OCI-LY1 (cell line): ENCODE measurements around the gene NFX1.
"Not testable (repeated sequence)": the region's sequence is repeated elsewhere in the genome, so short reads cannot be mapped to it uniquely, and the experiment has no call there.

ENCODE experiments used
- H2AFZ ChIP-seq: fragments of 200-600 bp; sonication (generic), shearing (Covaris generic); 2 replicates; pipeline ENCODE4 v1.6.0; 2014; ENCODE audit warnings: antibody characterized with exemption, mild to moderate bottlenecking, low read length
- H3F3A ChIP-seq: fragments of 200-600 bp; sonication (generic), shearing (Covaris generic); 2 replicates; pipeline ENCODE4 v1.6.0; 2014; ENCODE audit warnings: mild to moderate bottlenecking, antibody characterized with exemption, low read length, moderate library complexity; ENCODE audit not compliant: insufficient read depth
- H3K27ac ChIP-seq: fragments of 200-600 bp; sonication (generic); 2 replicates; pipeline ENCODE4 v1.5.1; 2014; ENCODE audit warnings: low read length, mixed run types, mild to moderate bottlenecking, low read depth; ENCODE audit not compliant: poor library complexity, severe bottlenecking
- H3K27me3 ChIP-seq: fragments of 200-600 bp; sonication (generic); 2 replicates; pipeline ENCODE4 v1.6.0; 2014; ENCODE audit warnings: antibody characterized with exemption, mild to moderate bottlenecking, low read length, moderate library complexity; ENCODE audit not compliant: insufficient read depth
- H3K36me3 ChIP-seq: fragments of 200-600 bp; sonication (generic); 2 replicates; pipeline ENCODE4 v1.6.1; 2014; ENCODE audit warnings: mild to moderate bottlenecking, antibody characterized with exemption, low read length, moderate library complexity, mixed read lengths; ENCODE audit not compliant: insufficient read depth
- H3K4me1 ChIP-seq: fragments of 200-600 bp; sonication (generic); 2 replicates; pipeline ENCODE4 v1.5.1; 2014; ENCODE audit warnings: mild to moderate bottlenecking, low read length, moderate library complexity; ENCODE audit not compliant: insufficient read depth, severe bottlenecking
- H3K4me2 ChIP-seq: fragments of 200-600 bp; sonication (generic), shearing (Covaris generic); 2 replicates; pipeline ENCODE4 v1.6.1; 2014; ENCODE audit warnings: low read length
- H3K4me3 ChIP-seq: fragments of 200-600 bp; sonication (generic); 2 replicates; pipeline ENCODE4 v1.5.1; 2014; ENCODE audit warnings: low read length, low read depth, mild to moderate bottlenecking, mixed read lengths; ENCODE audit not compliant: poor library complexity, severe bottlenecking
- H3K79me2 ChIP-seq: fragments of 200-600 bp; shearing (Covaris generic); 2 replicates; pipeline ENCODE4 v1.6.1; 2016; ENCODE audit warnings: mixed run types, low read length, mixed read lengths; ENCODE audit not compliant: insufficient read depth
- H3K9ac ChIP-seq: fragments of 200-600 bp; sonication (generic), shearing (Covaris generic); 2 replicates; pipeline ENCODE4 v1.6.1; 2014; ENCODE audit warnings: mild to moderate bottlenecking, low read length, mixed read lengths
- H3K9me2 ChIP-seq: fragments of 200-600 bp; sonication (generic), shearing (Covaris generic); 2 replicates; pipeline ENCODE4 v1.6.1; 2014; ENCODE audit warnings: low read depth, mild to moderate bottlenecking, low read length, mixed read lengths
- H3K9me3 ChIP-seq: fragments of 200-600 bp; shearing (Covaris generic); 2 replicates; pipeline ENCODE4 v1.6.1; 2014; ENCODE audit warnings: low read length, mixed read lengths
- H4K20me1 ChIP-seq: fragments of 200-600 bp; sonication (generic), shearing (Covaris generic); 2 replicates; pipeline ENCODE4 v1.6.0; 2016; ENCODE audit warnings: mild to moderate bottlenecking, low read length; ENCODE audit not compliant: insufficient read depth
- CTCF ChIP-seq: fragments of 200-600 bp; sonication (generic), shearing (Covaris generic); IDR thresholded peaks from 2 replicates; pipeline ENCODE4 v1.5.1; 2017; ENCODE audit warnings: mild to moderate bottlenecking, antibody characterized with exemption, low read length, moderate library complexity, mixed read lengths
- EZH2 ChIP-seq: fragments of 200-600 bp; sonication (generic), shearing (Covaris generic); IDR thresholded peaks from 2 replicates; pipeline ENCODE4 v1.8.0; 2017; ENCODE audit warnings: borderline replicate concordance, mixed run types, mild to moderate bottlenecking, antibody characterized with exemption, low read length, moderate library complexity, mixed read lengths

Gene NFX1

GRCh38 chr9:33310748-33311147 lies 20.4 kb downstream of the NFX1 start:
- Histone ChIP-seq H4K20me1 (no peaks in the 10 kb centered on the region), H3K9ac (no peak overlapping the region), H3F3A (no peaks in the 10 kb centered on the region), H2AFZ (no peak overlapping the region), H3K9me2 (no peaks in the 10 kb centered on the region), H3K4me3 (no peak overlapping the region), H3K36me3 (peaks cover 100% of the 10 kb centered on the region), H3K4me1 (no peaks in the 10 kb centered on the region), H3K27me3 (no peaks in the 10 kb centered on the region), H3K27ac (no peak overlapping the region), H3K4me2 (no peak overlapping the region), H3K9me3 (no peaks in the 10 kb centered on the region), H3K79me2 (no peaks in the 10 kb centered on the region)
- no peak for TF ChIP-seq CTCF
- no peak for TF ChIP-seq EZH2

GRCh38 chr9:33311953-33312352 lies 21.6 kb downstream of the NFX1 start:
- no peak overlapping the region for H2AFZ ChIP-seq
- TF ChIP-seq EZH2 (no peak), CTCF (no peak)
- H3K27ac ChIP-seq = no peak overlapping the region
- H3K9me3 ChIP-seq = no peaks in the 10 kb centered on the region
- no peaks in the 10 kb centered on the region for H3K9me2 ChIP-seq
- no peaks in the 10 kb centered on the region for H3K4me1 ChIP-seq
- H3K79me2 ChIP-seq = no peaks in the 10 kb centered on the region
- no peak overlapping the region for H3K4me2 ChIP-seq
- no peak overlapping the region for H3K4me3 ChIP-seq
- H3K9ac ChIP-seq = no peak overlapping the region
- no peaks in the 10 kb centered on the region for H4K20me1 ChIP-seq
- no peaks in the 10 kb centered on the region for H3K27me3 ChIP-seq
- H3K36me3 ChIP-seq = peaks cover 100% of the 10 kb centered on the region
- H3F3A ChIP-seq = no peaks in the 10 kb centered on the region

GRCh38 chr9:33315371-33315770 lies 25.1 kb downstream of the NFX1 start:
- no peak overlapping the region for H2AFZ ChIP-seq
- H3K4me3 ChIP-seq = no peak overlapping the region
- H3K4me2 ChIP-seq = no peak overlapping the region
- H4K20me1 ChIP-seq = no peaks in the 10 kb centered on the region
- no peak overlapping the region for H3K9ac ChIP-seq
- H3K9me2 ChIP-seq = no peaks in the 10 kb centered on the region
- no peaks in the 10 kb centered on the region for H3K27me3 ChIP-seq
- no peak overlapping the region for H3K27ac ChIP-seq
- H3F3A ChIP-seq = no peaks in the 10 kb centered on the region
- H3K36me3 ChIP-seq = peaks cover 97% of the 10 kb centered on the region
- TF ChIP-seq EZH2 = no peak
- TF ChIP-seq CTCF = no peak
- H3K79me2 ChIP-seq = no peaks in the 10 kb centered on the region
- H3K9me3 ChIP-seq = no peaks in the 10 kb centered on the region
- H3K4me1 ChIP-seq = no peaks in the 10 kb centered on the region

- H2AFZ ChIP-seq, H4K20me1 ChIP-seq, H3K4me2 ChIP-seq, H3K9ac ChIP-seq, H3F3A ChIP-seq, H3K27me3 ChIP-seq, H3K9me3 ChIP-seq, H3K4me1 ChIP-seq, H3K9me2 ChIP-seq, H3K27ac ChIP-seq, H3K4me3 ChIP-seq, H3K79me2 ChIP-seq: not testable (repeated sequence)
- peaks cover 97% of the 10 kb centered on the region for H3K36me3 ChIP-seq
Measured at GRCh38 chr9:33317136-33317535, 26.8 kb downstream of the NFX1 start.
